ES-I3 (cell line): ENCODE data around the gene LRCH1.

ENCODE experiments used
- H3K36me3 ChIP-seq: 2 replicates; pipeline ENCODE4 v1.6.1; 2013; ENCODE audit warnings: mild to moderate bottlenecking, low read length, control low read depth, moderate library complexity; ENCODE audit not compliant: insufficient read depth
- H3K4me1 ChIP-seq: 2 replicates; pipeline ENCODE4 v1.6.1; 2013; ENCODE audit warnings: mild to moderate bottlenecking, control low read depth, low read length; ENCODE audit not compliant: insufficient read depth
- H3K9ac ChIP-seq: 2 replicates; pipeline ENCODE4 v1.6.1; 2013; ENCODE audit warnings: low read depth, mild to moderate bottlenecking, low read length, moderate library complexity
- H3K9me3 ChIP-seq: 2 replicates; pipeline ENCODE4 v1.6.1; 2013; ENCODE audit warnings: mild to moderate bottlenecking, low read length, moderate library complexity; ENCODE audit not compliant: control insufficient read depth, insufficient read depth

Gene LRCH1

DNA sequence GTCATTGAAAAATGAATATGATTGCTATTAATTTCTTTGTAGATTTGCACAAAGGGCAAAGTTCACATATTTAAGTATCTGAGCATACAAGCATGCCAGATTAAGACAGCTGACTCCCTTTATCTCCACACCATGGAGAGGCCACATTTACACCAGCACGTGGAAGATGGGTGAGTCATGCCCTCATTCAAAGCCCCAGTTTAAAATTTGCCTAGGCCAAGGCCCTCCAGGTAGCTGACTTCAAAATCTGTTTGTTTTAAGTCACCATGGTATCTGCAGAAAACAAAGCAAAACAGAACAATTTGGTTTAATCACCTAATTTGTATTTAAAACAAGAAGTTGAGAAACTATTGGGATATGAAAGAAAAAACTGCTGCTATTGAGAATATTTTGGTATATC is 134.8 kb downstream of the LRCH1 start:
- H3K4me1 ChIP-seq: peaks cover 54% of the 10 kb centered on the region
- H3K36me3 ChIP-seq: no peaks in the 10 kb centered on the region
- H3K9me3 ChIP-seq: no peaks in the 10 kb centered on the region
- no peak overlapping the region for H3K9ac ChIP-seq

DNA sequence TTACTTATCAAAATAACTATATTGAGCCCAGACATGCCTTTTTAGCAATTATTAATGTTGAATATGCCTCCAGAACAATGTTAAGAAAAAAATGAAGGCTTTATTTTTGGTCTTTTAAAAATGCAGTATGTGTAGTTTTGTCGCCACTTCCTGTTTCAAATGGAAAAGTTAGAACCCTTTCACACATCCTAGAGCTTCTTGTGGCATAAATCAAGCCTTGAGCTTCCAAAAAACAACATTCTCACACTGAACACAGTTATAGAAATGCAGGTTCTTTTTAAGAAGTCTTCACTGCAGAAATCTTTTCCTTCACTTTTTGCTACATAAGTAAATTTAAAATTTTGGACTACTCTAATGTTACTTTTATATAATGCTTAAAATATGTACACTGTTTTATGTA is 135.3 kb downstream of the LRCH1 start:
- H3K9ac ChIP-seq: no peak overlapping the region
- no peaks in the 10 kb centered on the region for H3K9me3 ChIP-seq
- no peaks in the 10 kb centered on the region for H3K36me3 ChIP-seq
- H3K4me1 ChIP-seq: peaks cover 54% of the 10 kb centered on the region

DNA sequence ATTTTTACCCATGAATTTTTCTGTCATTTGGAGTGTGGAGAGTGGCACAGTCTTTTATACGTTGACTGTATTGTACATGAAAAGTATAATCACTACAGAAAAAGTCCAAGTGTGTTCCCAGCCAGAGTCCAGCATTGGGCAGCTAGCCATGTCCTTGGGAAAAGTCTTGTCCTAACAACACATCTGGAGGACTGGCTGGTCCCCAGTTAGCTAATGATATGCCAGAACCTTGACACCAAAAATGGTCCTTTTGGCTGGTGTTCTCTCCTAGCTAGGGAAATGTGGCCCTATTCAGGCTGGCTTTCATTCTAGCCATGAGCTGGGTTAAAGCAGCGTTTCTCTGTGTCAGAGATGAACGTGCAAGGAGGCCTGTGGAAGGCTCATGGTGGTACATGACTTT is 145.0 kb downstream of the LRCH1 start:
- Histone ChIP-seq H3K4me1 (no peaks in the 10 kb centered on the region), H3K9ac (no peak overlapping the region), H3K9me3 (no peaks in the 10 kb centered on the region), H3K36me3 (peaks cover 15% of the 10 kb centered on the region; the same call in 1 of the 2 replicates)

DNA sequence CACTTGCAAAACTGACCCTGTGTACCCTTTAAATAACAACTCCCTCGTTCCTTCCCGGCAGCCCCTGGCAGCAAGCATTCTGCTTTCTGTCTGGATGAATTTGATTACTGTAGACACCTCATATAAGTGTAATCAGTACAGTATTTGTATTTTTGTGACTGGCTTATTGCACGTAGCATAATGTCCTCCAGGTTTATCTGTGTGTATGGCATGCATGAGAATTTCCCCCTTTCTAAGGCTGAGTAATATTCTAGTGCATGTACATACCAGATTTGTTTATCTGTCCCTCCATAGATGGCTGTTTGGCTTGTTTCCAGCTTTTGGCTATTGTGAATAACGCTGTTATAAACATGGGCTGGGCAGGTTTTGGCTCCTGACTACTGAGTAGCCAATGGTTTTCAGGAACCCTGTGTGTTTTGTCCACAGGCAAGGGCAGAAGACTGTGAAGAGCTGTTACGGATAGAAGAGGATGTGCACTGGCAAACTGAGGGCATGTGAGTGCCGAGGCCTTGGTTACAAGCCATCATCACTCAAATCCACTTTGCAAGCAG is 146.0 kb downstream of the LRCH1 start:
- peaks cover 15% of the 10 kb centered on the region; the same call in 1 of the 2 replicates for H3K36me3 ChIP-seq
- no peak overlapping the region for H3K9ac ChIP-seq

DNA sequence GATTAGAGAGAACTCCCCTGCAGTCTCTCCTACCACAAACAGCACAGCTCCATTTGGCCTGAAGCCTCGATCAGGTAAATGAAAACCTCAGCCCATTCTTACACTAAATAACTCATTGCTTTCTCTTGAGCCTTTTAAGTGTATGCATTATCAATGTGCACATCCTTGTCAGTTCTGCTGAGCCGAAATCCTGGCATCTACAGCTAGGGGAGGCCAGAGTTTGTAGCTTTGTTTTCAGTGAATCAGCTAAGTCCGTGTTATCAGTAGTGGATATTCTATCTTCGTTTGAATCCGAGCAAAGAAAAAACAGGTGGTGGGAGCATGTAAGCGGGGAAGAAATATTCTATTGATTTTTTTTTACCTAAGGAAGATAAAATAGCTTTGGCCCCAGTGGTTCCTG is 159.6 kb downstream of the LRCH1 start:
- H3K9ac ChIP-seq: no peak overlapping the region
- peaks cover 5% of the 10 kb centered on the region for H3K36me3 ChIP-seq
- H3K4me1 ChIP-seq: no peaks in the 10 kb centered on the region
- H3K9me3 ChIP-seq: no peaks in the 10 kb centered on the region

More for the DNA sequence above, 146.0 kb downstream of the LRCH1 start:
- H3K9me3 ChIP-seq: no peaks in the 10 kb centered on the region
- H3K4me1 ChIP-seq: no peaks in the 10 kb centered on the region

DNA sequence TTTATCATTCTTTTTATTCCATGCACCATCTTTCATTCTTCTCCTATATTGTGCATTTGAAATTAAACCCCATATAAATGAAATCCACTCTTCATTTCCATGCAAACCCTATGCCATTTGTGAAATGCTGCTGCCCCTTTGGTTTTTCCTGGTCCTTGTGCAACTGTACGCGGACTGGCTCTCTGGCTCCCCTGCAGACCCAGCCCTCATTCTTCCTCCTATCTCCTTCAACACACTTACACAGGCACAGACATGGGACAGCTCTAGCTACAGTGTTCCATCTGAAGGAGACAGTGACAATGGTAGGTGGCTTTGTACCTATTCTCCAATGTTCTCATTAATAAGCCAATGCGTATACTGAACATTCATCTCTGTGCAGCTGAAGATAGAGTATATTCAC is 162.4 kb downstream of the LRCH1 start:
- H3K9ac ChIP-seq: no peak overlapping the region
- H3K9me3 ChIP-seq: no peaks in the 10 kb centered on the region
- H3K4me1 ChIP-seq: no peaks in the 10 kb centered on the region
- no peaks in the 10 kb centered on the region for H3K36me3 ChIP-seq

DNA sequence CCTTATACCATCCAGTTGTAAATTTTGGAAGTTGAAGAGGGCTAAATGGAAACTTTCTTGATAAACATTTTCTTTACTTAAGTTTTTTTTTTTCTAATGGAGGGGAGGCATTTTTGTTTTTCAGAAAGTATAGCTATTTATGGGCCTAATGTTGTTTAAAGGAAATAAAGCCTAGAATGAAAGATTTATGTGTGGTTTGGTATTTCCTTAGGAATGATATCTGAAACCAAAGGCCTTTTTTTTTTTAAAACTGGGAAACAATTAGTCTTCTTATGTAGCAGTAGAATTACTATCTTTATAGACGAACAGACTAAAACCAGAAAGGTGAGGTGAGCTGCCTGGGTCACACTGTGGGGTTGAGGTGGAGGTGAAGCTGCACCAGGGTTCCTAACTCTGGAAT is 163.9 kb downstream of the LRCH1 start:
- H3K4me1 ChIP-seq: no peaks in the 10 kb centered on the region
- no peaks in the 10 kb centered on the region for H3K9me3 ChIP-seq
- no peak overlapping the region for H3K9ac ChIP-seq
- H3K36me3 ChIP-seq: no peaks in the 10 kb centered on the region

DNA sequence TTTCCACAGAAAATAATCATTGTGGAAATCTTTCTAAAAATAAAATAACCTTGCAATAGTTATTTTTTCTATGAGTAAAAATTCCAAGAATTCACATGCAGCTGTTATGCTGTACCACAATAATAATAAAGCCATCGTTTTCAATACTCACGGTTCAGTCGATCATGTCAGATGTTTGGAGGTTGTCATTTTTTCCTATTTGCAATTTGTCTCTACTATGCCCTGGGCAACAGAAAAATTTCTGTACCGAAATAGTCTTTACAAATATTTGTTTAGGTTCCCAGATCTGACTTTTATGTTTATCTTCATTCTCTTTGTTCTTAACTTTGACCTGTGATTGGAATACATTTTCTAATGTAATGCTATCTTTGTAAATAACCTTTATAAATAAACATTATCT is 164.3 kb downstream of the LRCH1 start:
- no peaks in the 10 kb centered on the region for H3K9me3 ChIP-seq
- no peak overlapping the region for H3K9ac ChIP-seq
- H3K4me1 ChIP-seq: no peaks in the 10 kb centered on the region
- H3K36me3 ChIP-seq: no peaks in the 10 kb centered on the region

DNA sequence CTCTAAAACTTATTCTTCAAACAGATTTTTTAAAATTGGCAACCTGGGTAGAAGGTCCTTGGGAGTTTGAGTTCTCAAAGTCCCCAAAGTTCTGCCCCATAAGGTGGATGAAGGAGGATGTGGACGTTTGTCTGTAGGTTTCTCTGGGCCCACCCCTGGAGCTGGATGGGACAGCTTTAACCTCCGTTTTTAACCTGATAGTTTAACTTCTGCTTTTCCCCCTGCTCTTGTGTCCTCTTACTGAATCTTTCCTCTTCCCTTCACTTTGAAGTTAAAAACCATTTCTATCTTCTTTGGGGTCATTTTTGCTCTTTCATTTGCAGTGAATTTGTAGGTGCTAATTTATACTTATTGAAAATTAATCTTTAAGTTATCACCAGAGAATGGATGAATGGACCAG is 164.9 kb downstream of the LRCH1 start:
- H3K36me3 ChIP-seq: no peaks in the 10 kb centered on the region
- H3K9ac ChIP-seq: no peak overlapping the region
- no peaks in the 10 kb centered on the region for H3K9me3 ChIP-seq
- no peaks in the 10 kb centered on the region for H3K4me1 ChIP-seq

DNA sequence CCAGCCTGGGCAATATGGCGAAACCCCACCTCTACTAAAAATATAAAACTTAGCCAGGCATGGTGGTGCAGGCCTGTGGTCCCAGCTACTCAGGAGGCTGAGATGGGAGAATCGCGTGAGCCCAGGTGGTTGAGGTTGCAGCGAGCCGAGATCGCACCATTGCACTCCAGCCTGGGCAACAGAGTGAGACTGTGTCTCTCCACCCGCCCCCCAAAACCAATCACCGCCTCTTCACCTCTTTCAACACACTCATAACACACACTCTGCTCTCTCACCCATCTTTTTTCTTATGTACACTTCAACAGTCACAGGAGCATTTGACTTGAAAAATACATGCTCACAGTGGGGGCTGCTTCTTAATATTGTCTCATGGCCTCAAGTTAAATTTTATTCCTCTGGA is 167.2 kb downstream of the LRCH1 start:
- Histone ChIP-seq H3K9ac (no peak overlapping the region), H3K4me1 (no peaks in the 10 kb centered on the region), H3K9me3 (no peaks in the 10 kb centered on the region), H3K36me3 (no peaks in the 10 kb centered on the region; the same call in 1 of the 2 replicates)

DNA sequence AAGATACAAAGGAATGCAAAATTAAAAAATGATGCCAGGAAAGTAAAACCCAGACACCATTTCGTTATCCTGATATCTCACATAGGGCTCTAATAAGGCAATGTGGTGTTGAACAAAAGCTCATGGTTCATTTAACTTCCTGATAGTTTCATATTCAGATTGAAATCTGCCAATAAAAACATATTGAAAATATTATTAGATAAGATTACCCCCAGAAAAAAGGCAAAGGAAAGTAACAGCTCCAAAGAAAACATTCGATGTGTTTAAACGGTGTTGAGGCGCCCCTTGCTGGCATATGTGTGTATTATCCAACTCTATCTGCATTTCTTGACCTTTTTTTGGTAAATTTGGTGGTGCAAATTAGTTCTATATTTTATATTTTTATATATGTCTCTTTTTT is 168.1 kb downstream of the LRCH1 start:
- Histone ChIP-seq H3K9me3 (no peaks in the 10 kb centered on the region), H3K9ac (no peak overlapping the region), H3K4me1 (no peaks in the 10 kb centered on the region), H3K36me3 (no peaks in the 10 kb centered on the region; the same call in 1 of the 2 replicates)

DNA sequence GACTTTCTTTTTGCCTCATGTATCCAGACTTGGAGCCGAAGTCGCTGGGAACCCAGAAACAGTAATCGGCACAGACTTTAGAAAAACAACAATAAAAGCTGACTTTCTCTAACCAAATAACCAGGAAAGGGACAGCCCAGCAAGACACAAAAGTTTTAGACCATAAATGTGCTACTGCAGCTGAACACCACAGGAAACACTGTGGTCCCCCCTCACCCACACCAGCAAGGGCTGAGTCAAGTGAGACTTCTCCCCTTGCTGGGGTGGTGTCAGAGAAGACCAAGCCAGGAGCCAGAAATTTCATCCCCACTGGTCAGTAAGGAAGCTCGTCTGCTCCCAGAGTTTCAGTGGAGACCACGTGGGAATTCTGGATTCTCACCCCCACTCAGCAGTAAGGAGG is 173.4 kb downstream of the LRCH1 start:
- Histone ChIP-seq H3K36me3 (no peaks in the 10 kb centered on the region; the same call in 1 of the 2 replicates), H3K9me3 (no peaks in the 10 kb centered on the region), H3K9ac (no peak overlapping the region), H3K4me1 (no peaks in the 10 kb centered on the region)

DNA sequence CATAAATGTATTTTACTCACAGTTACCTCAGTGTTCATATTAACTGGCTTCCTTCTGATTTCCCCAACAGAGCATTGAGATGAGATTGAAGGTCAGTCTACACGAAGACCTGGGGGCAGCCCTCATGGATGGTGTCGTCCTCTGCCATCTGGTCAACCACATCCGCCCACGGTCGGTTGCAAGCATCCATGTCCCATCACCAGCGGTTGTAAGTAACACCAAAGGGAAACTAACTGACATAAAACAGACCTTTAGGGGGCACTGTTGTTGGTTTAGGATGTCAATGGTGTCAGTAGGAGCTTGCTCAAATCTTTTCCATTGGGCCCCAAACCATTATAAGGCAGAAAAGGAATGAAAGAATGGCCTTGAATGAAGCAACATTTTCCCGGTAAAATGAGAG is 175.8 kb downstream of the LRCH1 start:
- Histone ChIP-seq H3K36me3 (no peaks in the 10 kb centered on the region), H3K4me1 (no peaks in the 10 kb centered on the region), H3K9me3 (no peaks in the 10 kb centered on the region), H3K9ac (no peak overlapping the region)

DNA sequence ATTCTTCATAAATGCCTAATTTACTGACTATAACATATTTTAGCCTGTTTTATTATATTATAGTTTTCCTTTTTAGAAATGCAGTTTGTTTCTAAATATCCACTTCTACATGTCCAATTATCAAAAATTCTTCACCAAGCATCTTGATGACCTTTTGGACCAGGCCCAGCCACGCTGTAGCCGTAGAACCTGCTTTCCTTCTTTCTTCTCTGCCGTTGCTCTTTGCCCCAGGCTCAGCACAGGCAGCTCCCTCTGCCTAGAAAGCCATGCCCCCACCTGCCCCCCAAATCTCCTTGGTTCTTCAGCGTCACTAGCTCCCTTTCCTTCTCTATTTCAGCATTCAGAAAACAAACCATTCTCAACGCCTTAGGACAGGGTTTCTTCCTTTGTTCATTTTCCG is 178.6 kb downstream of the LRCH1 start:
- Histone ChIP-seq H3K4me1 (no peaks in the 10 kb centered on the region), H3K9me3 (no peaks in the 10 kb centered on the region), H3K36me3 (no peaks in the 10 kb centered on the region), H3K9ac (no peak overlapping the region)

DNA sequence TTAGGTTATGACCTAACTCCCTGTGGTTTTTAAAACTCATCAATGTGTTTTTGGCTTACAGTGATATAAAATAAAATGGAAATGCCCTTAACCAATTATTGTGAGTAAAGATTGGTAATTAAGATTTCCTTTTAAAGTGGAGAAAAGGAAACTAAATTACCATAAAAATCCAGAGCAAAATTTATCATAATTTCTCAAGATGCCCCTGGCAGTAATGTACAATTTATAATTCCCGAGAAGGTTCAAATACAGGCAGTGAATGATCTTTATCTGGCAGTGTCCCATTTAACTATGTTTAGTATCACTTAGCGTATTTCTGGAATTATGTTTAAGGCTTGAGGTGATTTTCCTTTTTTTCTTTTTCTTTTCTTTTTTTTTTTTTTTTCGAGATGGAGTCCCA is 182.5 kb downstream of the LRCH1 start:
- Histone ChIP-seq H3K4me1 (no peaks in the 10 kb centered on the region), H3K9ac (no peak overlapping the region), H3K9me3 (no peaks in the 10 kb centered on the region), H3K36me3 (no peaks in the 10 kb centered on the region)
